DOHH2 (cell line): ENCODE data around the gene PNPLA7.

Experiments used
- H3F3A ChIP-seq: fragments of 200-600 bp; sonication (generic), shearing (Covaris generic); 2 replicates; pipeline ENCODE4 v1.6.0; 2016; ENCODE audit warnings: antibody characterized with exemption, mild to moderate bottlenecking; ENCODE audit not compliant: control insufficient read depth, insufficient read depth
- H3K27ac ChIP-seq: fragments of 200-600 bp; sonication (generic); 2 replicates; pipeline ENCODE4 v1.5.1; 2014; ENCODE audit warnings: low read depth, mild to moderate bottlenecking, low read length, moderate library complexity
- H3K27me3 ChIP-seq: fragments of 200-600 bp; sonication (generic); 2 replicates; pipeline ENCODE4 v1.6.1; 2014; ENCODE audit warnings: mild to moderate bottlenecking, low read length, mixed read lengths; ENCODE audit not compliant: control insufficient read depth
- H3K36me3 ChIP-seq: fragments of 200-600 bp; sonication (generic); 2 replicates; pipeline ENCODE4 v1.6.1; 2014; ENCODE audit warnings: mild to moderate bottlenecking, low read length, moderate library complexity, mixed read lengths; ENCODE audit not compliant: control insufficient read depth
- H3K4me1 ChIP-seq: fragments of 200-600 bp; sonication (generic); 2 replicates; pipeline ENCODE4 v1.6.1; 2014; ENCODE audit warnings: mild to moderate bottlenecking, low read length, mixed read lengths; ENCODE audit not compliant: control insufficient read depth
- H3K4me2 ChIP-seq: fragments of 200-600 bp; sonication (generic); 2 replicates; pipeline ENCODE4 v1.6.0; 2014; ENCODE audit warnings: mild to moderate bottlenecking, low read length, moderate library complexity
- H3K4me3 ChIP-seq: fragments of 200-600 bp; sonication (generic); 2 replicates; pipeline ENCODE4 v1.5.1; 2014; ENCODE audit warnings: mild to moderate bottlenecking, low read length, mixed read lengths
- H3K79me2 ChIP-seq: fragments of 200-600 bp; sonication (generic); 2 replicates; pipeline ENCODE4 v1.6.1; 2014; ENCODE audit warnings: mild to moderate bottlenecking, low read length, mixed read lengths; ENCODE audit not compliant: control insufficient read depth
- H3K9me2 ChIP-seq: fragments of 200-600 bp; sonication (generic); replicated peaks from 2 replicates; pipeline ENCODE4 v1.6.1; 2014; ENCODE audit warnings: mild to moderate bottlenecking, low read length, mixed read lengths; ENCODE audit not compliant: control insufficient read depth
- H3K9me3 ChIP-seq: fragments of 200-600 bp; sonication (generic); 2 replicates; pipeline ENCODE4 v1.6.1; 2014; ENCODE audit warnings: antibody characterized with exemption, low read length, mixed read lengths; ENCODE audit not compliant: control insufficient read depth, insufficient read depth
- H4K20me1 ChIP-seq: fragments of 200-600 bp; sonication (generic); 2 replicates; pipeline ENCODE4 v1.6.0; 2014; ENCODE audit warnings: low read depth, mild to moderate bottlenecking, antibody characterized with exemption, low read length, moderate library complexity; ENCODE audit not compliant: control insufficient read depth, insufficient read depth
- CTCF ChIP-seq: fragments of 200-600 bp; sonication (generic); IDR thresholded peaks from one replicate; pipeline ENCODE4 v1.5.1; 2014; ENCODE audit warnings: antibody characterized with exemption, mild to moderate bottlenecking, low read depth, low read length; ENCODE audit not compliant: poor library complexity, severe bottlenecking
- EZH2phosphoT487 ChIP-seq: fragments of 200-600 bp; sonication (generic); IDR thresholded peaks from 2 replicates; pipeline ENCODE4 v1.6.1; 2017; ENCODE audit warnings: borderline replicate concordance, mild to moderate bottlenecking, antibody characterized with exemption, low read length, moderate library complexity, mixed read lengths

The PNPLA7 gene

DNA sequence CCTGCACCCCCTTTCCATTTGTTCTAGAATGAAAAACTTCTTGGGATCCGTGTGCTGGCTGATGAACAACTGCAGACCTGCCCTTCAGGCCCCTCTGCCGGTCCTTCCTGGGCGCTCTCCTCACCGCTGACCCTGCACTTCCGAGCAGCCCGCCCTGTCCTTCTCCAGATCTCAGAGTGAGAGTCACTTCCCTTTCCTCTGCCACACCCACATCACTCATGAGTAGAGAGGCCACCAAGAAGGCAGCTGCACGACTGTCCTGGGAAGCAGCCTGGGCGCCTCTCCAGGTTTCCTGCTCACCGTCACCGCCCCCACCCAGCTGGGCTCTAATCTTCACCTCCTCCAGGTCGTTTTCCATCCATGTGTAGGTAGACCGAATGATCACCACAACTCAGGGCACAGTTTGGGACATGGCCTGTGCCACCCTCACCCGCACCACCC is 56.1 kb downstream of the PNPLA7 start:
- TF ChIP-seq CTCF (no peak), EZH2phosphoT487 (no peak)
- H3K4me3 ChIP-seq: no peak overlapping the region
- H3K27ac ChIP-seq: no peak overlapping the region
- H3K4me2 ChIP-seq: no peak overlapping the region
- peaks cover 3% of the 10 kb centered on the region; the same call in 1 of the 2 replicates for H3K4me1 ChIP-seq
- 0 out of 2 replicates have a peak, but pooled peaks cover 6% of the 10 kb centered on the region for H3F3A ChIP-seq
- H3K9me2 ChIP-seq: no peaks in the 10 kb centered on the region
- H3K36me3 ChIP-seq: no peaks in the 10 kb centered on the region
- no peaks in the 10 kb centered on the region for H4K20me1 ChIP-seq
- H3K9me3 ChIP-seq: no peaks in the 10 kb centered on the region
- H3K27me3 ChIP-seq: no peaks in the 10 kb centered on the region
- H3K79me2 ChIP-seq: no peaks in the 10 kb centered on the region

DNA sequence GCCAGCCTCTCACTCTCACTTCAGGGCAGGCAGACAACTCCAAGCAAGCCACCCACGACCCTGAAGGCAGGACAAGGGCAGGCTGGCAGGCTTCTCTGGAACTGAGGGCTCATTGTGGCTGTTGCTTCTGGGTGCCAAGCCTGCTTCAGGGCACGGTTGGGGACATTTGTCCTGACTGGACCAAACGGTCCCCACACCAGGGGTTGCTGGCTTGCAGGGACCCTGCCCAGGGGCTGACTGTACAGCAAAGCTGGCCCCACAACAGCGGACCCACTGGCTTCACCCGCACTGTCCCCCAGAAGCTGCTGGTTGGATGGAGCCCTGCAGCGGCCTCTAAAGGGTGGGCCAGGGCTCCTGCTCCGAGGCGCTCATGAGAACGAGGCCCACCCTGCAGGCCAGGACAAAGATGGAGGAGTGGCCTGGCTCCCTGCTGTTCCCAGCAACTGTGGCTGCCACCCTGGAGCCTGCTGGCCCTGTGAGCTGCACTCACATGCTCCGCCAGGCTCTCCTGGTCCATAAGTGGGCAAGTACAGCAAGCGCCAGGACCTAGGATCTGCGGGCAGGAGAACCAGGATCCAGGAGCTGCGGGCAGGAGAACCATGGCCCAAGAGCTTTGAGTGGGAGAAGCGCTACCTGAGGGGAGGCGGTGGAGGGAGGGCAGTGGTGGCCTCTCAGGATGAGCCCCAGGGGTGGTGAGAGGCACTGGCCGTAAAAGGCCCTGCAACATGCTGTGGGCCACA is 56.7 kb downstream of the PNPLA7 start:
- Histone ChIP-seq H3K4me1 (peaks cover 3% of the 10 kb centered on the region; the same call in 1 of the 2 replicates), H3K4me3 (no peak overlapping the region), H3K9me2 (no peaks in the 10 kb centered on the region), H3F3A (0 out of 2 replicates have a peak, but pooled peaks cover 6% of the 10 kb centered on the region), H3K9me3 (no peaks in the 10 kb centered on the region), H3K79me2 (no peaks in the 10 kb centered on the region), H3K36me3 (no peaks in the 10 kb centered on the region), H3K27ac (no peak overlapping the region), H3K4me2 (no peak overlapping the region), H4K20me1 (no peaks in the 10 kb centered on the region), H3K27me3 (no peaks in the 10 kb centered on the region)
- no peak for TF ChIP-seq EZH2phosphoT487

DNA sequence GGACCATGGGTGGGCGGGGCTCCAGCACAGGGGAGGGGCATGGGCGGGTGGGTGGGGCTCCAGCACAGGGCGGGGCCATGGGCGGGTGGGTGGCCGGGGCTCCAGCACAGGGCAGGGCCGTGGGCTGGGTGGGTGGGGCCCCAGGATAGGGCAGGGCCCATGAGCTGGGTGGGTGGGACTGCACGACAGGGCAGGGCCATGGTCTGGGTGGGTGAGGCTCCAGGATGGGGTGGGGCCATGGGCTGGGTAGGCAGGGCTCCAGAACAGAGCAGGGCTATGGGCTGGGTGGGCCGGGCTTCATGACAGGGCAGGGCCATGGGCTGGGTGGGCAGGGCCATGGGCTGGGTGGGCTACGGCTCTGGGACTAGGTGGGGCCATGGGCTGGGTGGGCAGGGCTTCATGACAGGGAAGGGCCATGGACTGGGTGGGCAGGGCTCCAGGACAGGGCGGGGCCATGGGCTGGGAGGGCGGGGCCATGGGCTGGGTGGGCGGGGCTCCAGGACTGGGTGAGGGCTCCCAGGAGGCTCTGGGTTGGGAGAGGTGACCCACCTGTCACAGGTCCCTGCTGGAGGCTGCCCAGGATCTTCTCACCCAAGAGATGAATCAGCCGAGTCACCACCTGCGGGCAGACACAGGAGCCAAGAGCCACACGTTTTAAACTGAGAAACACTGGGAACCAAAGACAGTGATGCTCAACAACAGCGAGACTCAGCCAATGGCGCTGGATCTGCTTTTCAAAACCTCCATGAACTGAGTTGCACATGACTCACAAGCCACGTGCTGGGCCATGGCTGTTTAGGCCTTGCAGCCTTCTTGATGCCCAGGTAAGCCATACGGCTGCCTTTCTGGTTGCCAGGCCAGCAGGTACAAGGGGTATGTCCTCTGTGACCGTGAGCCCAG is 57.5 kb downstream of the PNPLA7 start:
- peaks cover 3% of the 10 kb centered on the region; the same call in 1 of the 2 replicates for H3K4me1 ChIP-seq
- H3F3A ChIP-seq: 0 out of 2 replicates have a peak, but pooled peaks cover 6% of the 10 kb centered on the region
- H3K9me2 ChIP-seq: no peaks in the 10 kb centered on the region
- no peak overlapping the region for H3K4me3 ChIP-seq
- TF ChIP-seq CTCF (no peak), EZH2phosphoT487 (no peak)
- no peak overlapping the region for H3K27ac ChIP-seq
- no peaks in the 10 kb centered on the region for H3K36me3 ChIP-seq
- H3K79me2 ChIP-seq: no peaks in the 10 kb centered on the region
- H3K27me3 ChIP-seq: no peaks in the 10 kb centered on the region
- H3K4me2 ChIP-seq: no peak overlapping the region
- H4K20me1 ChIP-seq: no peaks in the 10 kb centered on the region
- no peaks in the 10 kb centered on the region for H3K9me3 ChIP-seq
